ENCODE data around the gene MSX2.

Gene MSX2

DNA sequence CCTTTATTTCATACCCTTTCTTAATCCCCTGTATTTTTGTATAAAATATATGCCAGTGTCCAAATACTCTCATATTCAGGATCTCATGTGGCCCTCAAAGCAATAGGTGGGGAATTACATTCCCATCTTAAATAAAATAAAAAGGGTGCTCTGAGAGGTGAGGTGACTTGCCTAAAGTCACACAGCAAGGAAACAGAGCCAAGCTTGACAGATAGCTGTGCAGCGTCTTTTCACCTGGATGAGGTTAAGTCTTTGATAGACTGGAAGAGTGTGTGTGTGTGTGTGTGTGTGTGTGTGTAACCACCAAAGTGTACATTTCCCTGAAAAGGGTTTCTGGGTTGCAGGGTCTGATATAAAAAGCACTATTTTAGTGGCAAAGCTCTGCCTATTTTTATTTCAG is 12.4 kb downstream of the MSX2 start:
- CTCF ChIA-PET, result interaction anchor here (0.6 to 1.6 kb wide), 12 partner anchors 9 to 426 kb away, joined by 3 to 12 read pairs (median 3); no protein-coding TSS in a partner anchor
- no peak overlapping the region for H3K27ac ChIP-seq (ENCODE audit: extremely low read depth, low read depth, low read length)
- POLR2A ChIA-PET, result interaction anchor here (1.5 kb wide), 1 partner anchor 14 kb away, joined by 6 read pairs; no protein-coding TSS in a partner anchor

DNA sequence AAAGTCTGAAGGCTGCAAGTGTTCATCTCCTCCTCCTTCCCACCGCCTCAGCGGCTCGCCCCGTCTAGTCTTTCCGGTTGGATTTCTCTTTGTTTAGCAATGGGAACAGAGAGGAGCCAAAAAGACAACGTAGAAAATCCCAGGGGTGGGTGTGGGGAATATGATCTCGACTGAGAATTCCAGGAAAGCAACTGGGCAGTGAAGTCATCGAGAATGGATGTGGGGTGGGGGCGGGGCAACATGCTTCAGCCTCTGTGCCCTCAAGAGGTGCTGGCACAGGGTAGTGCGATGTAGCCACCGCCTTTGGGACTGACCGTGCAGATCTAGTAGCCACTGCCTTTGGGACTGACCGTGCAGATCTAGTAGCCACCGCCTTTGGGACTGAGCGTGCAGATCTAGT is 12.9 kb downstream of the MSX2 start:
- ChIA-PET CTCF (interaction anchor here (1.1 to 1.6 kb wide), 4 partner anchors 156 to 317 kb away, joined by 3 to 12 read pairs (median 4); no protein-coding TSS in a partner anchor), POLR2A (interaction anchor here (1.5 kb wide), 1 partner anchor 13 kb away, joined by 6 read pairs; no protein-coding TSS in a partner anchor)
- peaks cover 3% of the 10 kb centered on the region for H3K4me1 ChIP-seq (ENCODE audit: control insufficient read depth, insufficient read depth, low read length)
- H3K36me3 ChIP-seq (ENCODE audit: control insufficient read depth in 2 of 2, insufficient read depth in 1 of 2, low read length in 2 of 2), result peaks cover 0 to 4% of the 10 kb centered on the region in 2 experiments; a peak in 1 of 3 replicates
- H3K9me3 ChIP-seq (ENCODE audit: control insufficient read depth, insufficient read depth, low read depth, low read length), result no peaks in the 10 kb centered on the region
- 0 out of 2 replicates have a peak, but pooled peaks have one; percentile 8 for TF ChIP-seq EGR2 (tag by site-specific recombination; IDR thresholded peaks at IDR 0.05; ENCODE audit: low read depth)
- no peak for TF ChIP-seq ZNF121 (tag by site-specific recombination; IDR thresholded peaks at IDR 0.05)
- no peak for TF ChIP-seq TRIM28 (IDR thresholded peaks at IDR 0.05; ENCODE audit: borderline replicate concordance, low read length)
- TF ChIP-seq ZNF791 (tag by site-specific recombination; IDR thresholded peaks at IDR 0.05), result no peak
- peak; percentile 40; the same call in 1 of the 2 replicates for TF ChIP-seq ZNF629 (tag by site-specific recombination; IDR thresholded peaks at IDR 0.05)
- TF ChIP-seq, protein P1, sequence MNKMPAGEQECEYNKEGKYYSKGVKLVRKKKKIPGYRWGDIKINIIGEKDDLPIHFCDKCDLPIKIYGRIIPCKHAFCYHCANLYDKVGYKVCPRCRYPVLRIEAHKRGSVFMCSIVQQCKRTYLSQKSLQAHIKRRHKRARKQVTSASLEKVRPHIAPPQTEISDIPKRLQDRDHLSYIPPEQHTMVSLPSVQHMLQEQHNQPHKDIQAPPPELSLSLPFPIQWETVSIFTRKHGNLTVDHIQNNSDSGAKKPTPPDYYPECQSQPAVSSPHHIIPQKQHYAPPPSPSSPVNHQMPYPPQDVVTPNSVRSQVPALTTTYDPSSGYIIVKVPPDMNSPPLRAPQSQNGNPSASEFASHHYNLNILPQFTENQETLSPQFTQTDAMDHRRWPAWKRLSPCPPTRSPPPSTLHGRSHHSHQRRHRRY (tag by site-specific recombination; IDR thresholded peaks at IDR 0.05), result no peak
- TF ChIP-seq, protein P2, sequence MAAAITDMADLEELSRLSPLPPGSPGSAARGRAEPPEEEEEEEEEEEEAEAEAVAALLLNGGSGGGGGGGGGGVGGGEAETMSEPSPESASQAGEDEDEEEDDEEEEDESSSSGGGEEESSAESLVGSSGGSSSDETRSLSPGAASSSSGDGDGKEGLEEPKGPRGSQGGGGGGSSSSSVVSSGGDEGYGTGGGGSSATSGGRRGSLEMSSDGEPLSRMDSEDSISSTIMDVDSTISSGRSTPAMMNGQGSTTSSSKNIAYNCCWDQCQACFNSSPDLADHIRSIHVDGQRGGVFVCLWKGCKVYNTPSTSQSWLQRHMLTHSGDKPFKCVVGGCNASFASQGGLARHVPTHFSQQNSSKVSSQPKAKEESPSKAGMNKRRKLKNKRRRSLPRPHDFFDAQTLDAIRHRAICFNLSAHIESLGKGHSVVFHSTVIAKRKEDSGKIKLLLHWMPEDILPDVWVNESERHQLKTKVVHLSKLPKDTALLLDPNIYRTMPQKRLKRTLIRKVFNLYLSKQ (tag by site-specific recombination; IDR thresholded peaks at IDR 0.05; ENCODE audit: borderline replicate concordance), result no peak
- 0 out of 2 replicates have a peak, but pooled peaks have one; percentile 12 for TF ChIP-seq ZFHX2 (tag by site-specific recombination; conservative IDR thresholded peaks at IDR 0.05)
- H3K27ac ChIP-seq (ENCODE audit: extremely low read depth, low read depth, low read length), result no peak overlapping the region
- no peak overlapping the region for H3K4me3 ChIP-seq (ENCODE audit: low read depth, low read length)

More for the DNA sequence above, 12.4 kb downstream of the MSX2 start:
- Histone ChIP-seq H3K4me1 (ENCODE audit: control insufficient read depth, insufficient read depth, low read length) (peaks cover 3% of the 10 kb centered on the region), H3K9me3 (ENCODE audit: control insufficient read depth, insufficient read depth, low read depth, low read length) (no peaks in the 10 kb centered on the region), H3K36me3 (ENCODE audit: control insufficient read depth in 2 of 2, insufficient read depth in 1 of 2, low read length in 2 of 2) (peaks cover 0 to 9% of the 10 kb centered on the region in 2 experiments; a peak in 1 of 3 replicates), H3K4me3 (ENCODE audit: low read depth, low read length) (no peak overlapping the region)
- TF ChIP-seq, protein P3, sequence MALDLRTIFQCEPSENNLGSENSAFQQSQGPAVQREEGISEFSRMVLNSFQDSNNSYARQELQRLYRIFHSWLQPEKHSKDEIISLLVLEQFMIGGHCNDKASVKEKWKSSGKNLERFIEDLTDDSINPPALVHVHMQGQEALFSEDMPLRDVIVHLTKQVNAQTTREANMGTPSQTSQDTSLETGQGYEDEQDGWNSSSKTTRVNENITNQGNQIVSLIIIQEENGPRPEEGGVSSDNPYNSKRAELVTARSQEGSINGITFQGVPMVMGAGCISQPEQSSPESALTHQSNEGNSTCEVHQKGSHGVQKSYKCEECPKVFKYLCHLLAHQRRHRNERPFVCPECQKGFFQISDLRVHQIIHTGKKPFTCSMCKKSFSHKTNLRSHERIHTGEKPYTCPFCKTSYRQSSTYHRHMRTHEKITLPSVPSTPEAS (tag by site-specific recombination; IDR thresholded peaks at IDR 0.05), result 0 out of 2 replicates have a peak, but pooled peaks have one; percentile 48
- peak; percentile 88; the same call in 1 of the 2 replicates for TF ChIP-seq ZNF768 (tag by site-specific recombination; IDR thresholded peaks at IDR 0.05)
- TF ChIP-seq ZNF423 (tag by site-specific recombination; IDR thresholded peaks at IDR 0.05), result no peak
- 0 out of 2 replicates have a peak, but pooled peaks have one; percentile 30 for TF ChIP-seq MYNN (tag by site-specific recombination; IDR thresholded peaks at IDR 0.05; ENCODE audit: borderline replicate concordance)
- TF ChIP-seq KLF7 (tag by site-specific recombination; IDR thresholded peaks at IDR 0.05; ENCODE audit: borderline replicate concordance), result no peak
- TF ChIP-seq, protein P4, sequence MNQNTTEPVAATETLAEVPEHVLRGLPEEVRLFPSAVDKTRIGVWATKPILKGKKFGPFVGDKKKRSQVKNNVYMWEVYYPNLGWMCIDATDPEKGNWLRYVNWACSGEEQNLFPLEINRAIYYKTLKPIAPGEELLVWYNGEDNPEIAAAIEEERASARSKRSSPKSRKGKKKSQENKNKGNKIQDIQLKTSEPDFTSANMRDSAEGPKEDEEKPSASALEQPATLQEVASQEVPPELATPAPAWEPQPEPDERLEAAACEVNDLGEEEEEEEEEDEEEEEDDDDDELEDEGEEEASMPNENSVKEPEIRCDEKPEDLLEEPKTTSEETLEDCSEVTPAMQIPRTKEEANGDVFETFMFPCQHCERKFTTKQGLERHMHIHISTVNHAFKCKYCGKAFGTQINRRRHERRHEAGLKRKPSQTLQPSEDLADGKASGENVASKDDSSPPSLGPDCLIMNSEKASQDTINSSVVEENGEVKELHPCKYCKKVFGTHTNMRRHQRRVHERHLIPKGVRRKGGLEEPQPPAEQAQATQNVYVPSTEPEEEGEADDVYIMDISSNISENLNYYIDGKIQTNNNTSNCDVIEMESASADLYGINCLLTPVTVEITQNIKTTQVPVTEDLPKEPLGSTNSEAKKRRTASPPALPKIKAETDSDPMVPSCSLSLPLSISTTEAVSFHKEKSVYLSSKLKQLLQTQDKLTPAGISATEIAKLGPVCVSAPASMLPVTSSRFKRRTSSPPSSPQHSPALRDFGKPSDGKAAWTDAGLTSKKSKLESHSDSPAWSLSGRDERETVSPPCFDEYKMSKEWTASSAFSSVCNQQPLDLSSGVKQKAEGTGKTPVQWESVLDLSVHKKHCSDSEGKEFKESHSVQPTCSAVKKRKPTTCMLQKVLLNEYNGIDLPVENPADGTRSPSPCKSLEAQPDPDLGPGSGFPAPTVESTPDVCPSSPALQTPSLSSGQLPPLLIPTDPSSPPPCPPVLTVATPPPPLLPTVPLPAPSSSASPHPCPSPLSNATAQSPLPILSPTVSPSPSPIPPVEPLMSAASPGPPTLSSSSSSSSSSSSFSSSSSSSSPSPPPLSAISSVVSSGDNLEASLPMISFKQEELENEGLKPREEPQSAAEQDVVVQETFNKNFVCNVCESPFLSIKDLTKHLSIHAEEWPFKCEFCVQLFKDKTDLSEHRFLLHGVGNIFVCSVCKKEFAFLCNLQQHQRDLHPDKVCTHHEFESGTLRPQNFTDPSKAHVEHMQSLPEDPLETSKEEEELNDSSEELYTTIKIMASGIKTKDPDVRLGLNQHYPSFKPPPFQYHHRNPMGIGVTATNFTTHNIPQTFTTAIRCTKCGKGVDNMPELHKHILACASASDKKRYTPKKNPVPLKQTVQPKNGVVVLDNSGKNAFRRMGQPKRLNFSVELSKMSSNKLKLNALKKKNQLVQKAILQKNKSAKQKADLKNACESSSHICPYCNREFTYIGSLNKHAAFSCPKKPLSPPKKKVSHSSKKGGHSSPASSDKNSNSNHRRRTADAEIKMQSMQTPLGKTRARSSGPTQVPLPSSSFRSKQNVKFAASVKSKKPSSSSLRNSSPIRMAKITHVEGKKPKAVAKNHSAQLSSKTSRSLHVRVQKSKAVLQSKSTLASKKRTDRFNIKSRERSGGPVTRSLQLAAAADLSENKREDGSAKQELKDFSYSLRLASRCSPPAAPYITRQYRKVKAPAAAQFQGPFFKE (tag by site-specific recombination; IDR thresholded peaks at IDR 0.05; ENCODE audit: borderline replicate concordance), result 0 out of 2 replicates have a peak, but pooled peaks have one; percentile 23
- TF ChIP-seq ZNF140 (tag by site-specific recombination; IDR thresholded peaks at IDR 0.05), result no peak

Data from HEK293 (cell line).